ENCODE results near the gene SLC7A9. TPM values are rescaled to one million over a fixed set of nuclear protein-coding genes. Genes with fewer than 3 reads are reported as not detected.

Gene SLC7A9
- total RNA-seq, 1 experiment from 2014 or later, result not detected

- Histone ChIP-seq H3K27ac (no peak overlapping the region), H3K27me3 (replicated peaks) (peaks cover 9% of the 10 kb centered on the region; the same call in 1 of the 2 replicates), H3K9me3 (replicated peaks) (no peaks in the 10 kb centered on the region), H3K36me3 (no peaks in the 10 kb centered on the region), H3K4me3 (no peak overlapping the region), H3K4me1 (replicated peaks) (no peaks in the 10 kb centered on the region)
- no peak for DNase-seq (ENCODE audit: low read depth in 1 of 2, low spot score in 2 of 2)
These were observed 45.8 kb downstream of the SLC7A9 start for GRCh38 chr19:32823747-32824102.

GRCh38 chr19:32822916-32823746 lies 46.4 kb downstream of the SLC7A9 start:
- H3K27me3 ChIP-seq (replicated peaks), result peaks cover 9% of the 10 kb centered on the region; the same call in 1 of the 2 replicates
- no peak overlapping the region for H3K4me3 ChIP-seq
- H3K9me3 ChIP-seq (replicated peaks), result no peaks in the 10 kb centered on the region
- H3K36me3 ChIP-seq, result no peaks in the 10 kb centered on the region
- no peak for DNase-seq (ENCODE audit: low read depth in 1 of 2, low spot score in 2 of 2)
- H3K4me1 ChIP-seq (replicated peaks), result no peaks in the 10 kb centered on the region
- no peak overlapping the region for H3K27ac ChIP-seq

DNA sequence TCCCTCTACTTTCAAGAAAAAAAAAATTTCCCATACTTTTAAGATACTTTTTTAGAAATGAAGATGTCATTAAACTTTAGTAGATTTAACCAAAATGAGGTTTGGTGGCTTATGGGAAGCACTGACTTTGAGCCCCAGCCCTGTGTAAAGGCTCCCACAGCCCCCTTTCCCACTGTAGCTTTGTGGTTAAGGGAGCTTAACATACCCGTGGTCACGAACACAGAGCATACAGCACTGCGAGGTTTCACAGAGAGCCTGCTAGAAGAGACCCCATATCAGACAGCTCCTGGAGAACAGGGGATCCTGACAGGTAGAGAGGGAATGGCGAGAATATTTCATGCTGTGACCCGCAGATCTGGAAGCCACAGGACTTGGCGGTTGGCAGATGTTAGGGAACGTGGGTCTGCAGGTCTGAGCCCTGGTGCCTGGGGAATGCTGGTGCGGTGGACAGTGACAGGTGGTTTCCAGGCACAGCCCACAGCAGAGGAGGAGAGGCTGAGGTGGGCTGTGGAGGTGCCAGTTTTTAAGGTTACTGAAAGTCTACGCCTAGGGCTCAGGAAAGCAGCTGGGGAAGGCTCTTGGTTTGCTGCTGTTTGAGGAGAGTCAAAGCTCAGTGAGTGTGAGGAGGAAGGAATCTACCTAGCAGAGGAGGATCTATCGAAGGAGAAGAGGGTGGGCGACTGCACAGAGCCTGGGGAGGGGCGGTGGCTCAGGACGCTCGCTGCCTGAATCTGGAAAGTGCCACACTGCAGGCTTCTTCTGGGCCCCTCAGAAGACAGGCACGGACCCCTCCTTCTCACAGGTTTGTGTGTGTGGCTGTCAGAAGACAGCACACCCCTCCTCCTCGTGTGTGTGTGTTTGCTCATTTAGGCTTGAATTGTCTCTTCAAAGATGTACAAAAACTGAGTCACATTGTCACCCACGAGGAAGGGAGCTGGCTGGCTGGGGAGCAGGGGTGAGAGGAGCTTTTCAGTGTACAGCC lies 49.9 kb downstream of the SLC7A9 start:
- Histone ChIP-seq H3K4me1 (replicated peaks) (no peaks in the 10 kb centered on the region), H3K27ac (no peak overlapping the region), H3K4me3 (no peak overlapping the region), H3K36me3 (no peaks in the 10 kb centered on the region), H3K9me3 (replicated peaks) (no peaks in the 10 kb centered on the region), H3K27me3 (replicated peaks) (peaks cover 20% of the 10 kb centered on the region)
- DNase-seq (ENCODE audit: low read depth in 1 of 2, low spot score in 2 of 2), result no peak

GRCh38 chr19:32818536-32818935 lies 51.0 kb downstream of the SLC7A9 start:
- Histone ChIP-seq H3K9me3 (replicated peaks) (no peaks in the 10 kb centered on the region), H3K27ac (no peak overlapping the region), H3K27me3 (replicated peaks) (peaks cover 20% of the 10 kb centered on the region), H3K4me3 (no peak overlapping the region), H3K4me1 (replicated peaks) (no peaks in the 10 kb centered on the region), H3K36me3 (no peaks in the 10 kb centered on the region)
- no peak for DNase-seq (ENCODE audit: low read depth in 1 of 2, low spot score in 2 of 2)

GRCh38 chr19:32817569-32818476 lies 51.7 kb downstream of the SLC7A9 start:
- H3K9me3 ChIP-seq (replicated peaks), result no peaks in the 10 kb centered on the region
- H3K4me1 ChIP-seq (replicated peaks), result no peaks in the 10 kb centered on the region
- H3K4me3 ChIP-seq, result no peak overlapping the region
- H3K27me3 ChIP-seq (replicated peaks), result peaks cover 20% of the 10 kb centered on the region
- no peaks in the 10 kb centered on the region for H3K36me3 ChIP-seq
- no peak overlapping the region for H3K27ac ChIP-seq
- no peak for DNase-seq (ENCODE audit: low read depth in 1 of 2, low spot score in 2 of 2)

DNA sequence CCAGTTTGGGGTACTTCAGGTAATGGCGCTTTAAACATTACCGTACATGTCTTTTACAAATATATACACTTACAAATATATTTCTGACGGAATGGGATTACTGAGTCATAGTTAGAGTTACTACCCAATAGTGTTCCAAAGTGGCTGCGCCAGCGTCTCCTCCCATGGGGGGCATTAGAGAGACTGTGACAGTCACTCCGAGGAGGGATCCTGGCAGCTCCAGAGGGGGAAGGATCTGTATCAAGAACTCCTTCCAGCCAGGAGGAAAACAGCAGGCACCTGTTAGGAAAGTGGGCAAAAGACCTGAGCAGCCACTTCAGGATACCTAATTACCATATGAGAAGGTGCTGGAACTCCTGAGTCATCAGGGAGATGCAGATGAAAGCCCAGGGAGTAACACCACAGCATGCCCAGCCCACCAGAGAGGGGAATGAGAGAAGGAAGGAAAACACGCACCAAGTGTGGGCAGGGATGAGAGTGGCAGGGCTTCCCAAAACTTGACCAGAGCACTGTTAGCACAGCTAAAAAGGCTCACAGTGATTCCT lies 52.9 kb downstream of the SLC7A9 start:
- no peaks in the 10 kb centered on the region for H3K36me3 ChIP-seq
- H3K27ac ChIP-seq, result no peak overlapping the region
- no peaks in the 10 kb centered on the region for H3K9me3 ChIP-seq (replicated peaks)
- no peaks in the 10 kb centered on the region for H3K4me1 ChIP-seq (replicated peaks)
- peaks cover 25% of the 10 kb centered on the region for H3K27me3 ChIP-seq (replicated peaks)
- no peak overlapping the region for H3K4me3 ChIP-seq
- DNase-seq (ENCODE audit: low read depth in 1 of 2, low spot score in 2 of 2), result no peak

GRCh38 chr19:32814624-32815023 lies 54.9 kb downstream of the SLC7A9 start:
- H3K36me3 ChIP-seq, result no peaks in the 10 kb centered on the region
- H3K4me1 ChIP-seq (replicated peaks), result no peaks in the 10 kb centered on the region
- no peak overlapping the region for H3K27ac ChIP-seq
- H3K4me3 ChIP-seq, result no peak overlapping the region
- H3K27me3 ChIP-seq (replicated peaks), result peaks cover 29% of the 10 kb centered on the region
- DNase-seq (ENCODE audit: low read depth in 1 of 2, low spot score in 2 of 2), result no peak
- H3K9me3 ChIP-seq (replicated peaks), result no peaks in the 10 kb centered on the region

DNA sequence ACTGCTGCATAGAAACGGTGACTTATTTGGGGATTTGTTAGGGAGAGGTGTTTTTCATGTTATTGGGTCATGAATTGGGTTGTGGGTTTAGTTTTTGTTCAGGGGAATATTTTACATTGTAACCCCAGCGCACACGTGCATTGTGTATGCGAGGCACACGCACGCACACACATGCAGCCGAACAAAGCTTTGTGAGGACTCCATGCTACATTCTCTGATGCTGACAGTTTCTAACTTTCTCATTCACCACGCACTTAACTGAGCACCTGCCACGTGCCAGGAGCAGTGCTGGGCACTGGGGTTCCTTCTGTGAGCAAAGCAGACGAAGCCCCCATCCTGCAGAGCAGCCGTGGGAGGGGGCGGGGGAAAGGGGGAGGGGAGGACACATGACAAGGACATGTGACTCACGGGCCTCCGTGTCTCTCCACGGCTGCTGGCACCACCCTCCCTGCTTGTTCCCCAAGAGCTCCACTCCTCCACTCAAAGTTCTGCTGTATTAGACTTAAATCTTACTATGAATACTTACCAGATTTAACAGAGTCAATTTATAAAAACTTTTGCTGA lies 55.6 kb downstream of the SLC7A9 start:
- peaks cover 30% of the 10 kb centered on the region for H3K27me3 ChIP-seq (replicated peaks)
- no peak for DNase-seq (ENCODE audit: low read depth in 1 of 2, low spot score in 2 of 2)

GRCh38 chr19:32812571-32812970 lies 57.0 kb downstream of the SLC7A9 start:
- Histone ChIP-seq H3K27ac (no peak overlapping the region), H3K4me3 (no peak overlapping the region), H3K9me3 (replicated peaks) (no peaks in the 10 kb centered on the region), H3K36me3 (no peaks in the 10 kb centered on the region), H3K27me3 (replicated peaks) (peaks cover 30% of the 10 kb centered on the region), H3K4me1 (replicated peaks) (no peaks in the 10 kb centered on the region)
- no peak for DNase-seq (ENCODE audit: low read depth in 1 of 2, low spot score in 2 of 2)

More for the DNA sequence above, 55.6 kb downstream of the SLC7A9 start:
- no peak overlapping the region for H3K4me3 ChIP-seq
- no peaks in the 10 kb centered on the region for H3K4me1 ChIP-seq (replicated peaks)
- no peak overlapping the region for H3K27ac ChIP-seq
- H3K36me3 ChIP-seq, result no peaks in the 10 kb centered on the region
- H3K9me3 ChIP-seq (replicated peaks), result no peaks in the 10 kb centered on the region

DNA sequence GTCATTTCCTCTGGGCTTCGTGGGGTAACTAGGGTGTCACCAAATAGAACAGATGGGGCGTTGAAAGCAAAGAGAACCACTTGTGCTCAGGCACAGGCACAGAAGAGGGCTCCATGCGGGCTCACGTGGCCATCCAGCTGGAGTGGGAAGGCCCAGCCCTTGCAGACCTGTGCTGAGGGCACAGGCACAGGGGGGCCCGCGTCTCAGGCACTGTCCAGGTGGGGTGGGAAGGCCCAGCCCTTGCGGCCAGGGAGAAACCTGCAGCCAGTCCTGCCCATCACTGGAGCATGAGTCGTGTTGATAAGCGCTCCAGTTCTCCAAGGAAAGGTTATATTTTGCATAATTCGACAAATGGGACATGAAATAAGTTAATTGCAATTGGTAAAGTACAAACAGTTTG lies 57.5 kb downstream of the SLC7A9 start:
- DNase-seq (ENCODE audit: low read depth in 1 of 2, low spot score in 2 of 2), result no peak
- Histone ChIP-seq H3K4me3 (no peak overlapping the region), H3K9me3 (replicated peaks) (no peaks in the 10 kb centered on the region), H3K36me3 (no peaks in the 10 kb centered on the region), H3K27ac (no peak overlapping the region), H3K4me1 (replicated peaks) (no peaks in the 10 kb centered on the region), H3K27me3 (replicated peaks) (peaks cover 30% of the 10 kb centered on the region)

GRCh38 chr19:32811151-32811550 lies 58.4 kb downstream of the SLC7A9 start:
- H3K4me1 ChIP-seq (replicated peaks), result no peaks in the 10 kb centered on the region
- no peaks in the 10 kb centered on the region for H3K36me3 ChIP-seq
- no peaks in the 10 kb centered on the region for H3K9me3 ChIP-seq (replicated peaks)
- no peak overlapping the region for H3K27ac ChIP-seq
- peaks cover 27% of the 10 kb centered on the region for H3K27me3 ChIP-seq (replicated peaks)
- no peak for DNase-seq (ENCODE audit: low read depth in 1 of 2, low spot score in 2 of 2)
- H3K4me3 ChIP-seq, result no peak overlapping the region

GRCh38 chr19:32810452-32810851 lies 59.1 kb downstream of the SLC7A9 start:
- Histone ChIP-seq H3K27me3 (replicated peaks) (peaks cover 22% of the 10 kb centered on the region), H3K27ac (no peak overlapping the region), H3K4me3 (no peak overlapping the region), H3K36me3 (no peaks in the 10 kb centered on the region), H3K9me3 (replicated peaks) (no peaks in the 10 kb centered on the region), H3K4me1 (replicated peaks) (no peaks in the 10 kb centered on the region)
- no peak for DNase-seq (ENCODE audit: low read depth in 1 of 2, low spot score in 2 of 2)

GRCh38 chr19:32809754-32810153 lies 59.8 kb downstream of the SLC7A9 start:
- peaks cover 20% of the 10 kb centered on the region for H3K27me3 ChIP-seq (replicated peaks)
- no peaks in the 10 kb centered on the region for H3K36me3 ChIP-seq
- no peak overlapping the region for H3K27ac ChIP-seq
- no peak overlapping the region for H3K4me3 ChIP-seq
- DNase-seq (ENCODE audit: low read depth in 1 of 2, low spot score in 2 of 2), result no peak
- H3K9me3 ChIP-seq (replicated peaks), result no peaks in the 10 kb centered on the region
- no peaks in the 10 kb centered on the region for H3K4me1 ChIP-seq (replicated peaks)
